GM12873 (cell line): Measurements from ENCODE around the gene CHRNA9.

Source experiments
- TF ChIP-seq, protein P1 (sequence below): IDR thresholded peaks from 2 replicates; pipeline ENCODE4 v1.5.1; 2012; ENCODE audit warnings: low read depth, mild to moderate bottlenecking, moderate library complexity, low read length, control low read depth; ENCODE audit not compliant: insufficient read depth; ENCODE audit errors: missing control alignments

Gene CHRNA9

DNA sequence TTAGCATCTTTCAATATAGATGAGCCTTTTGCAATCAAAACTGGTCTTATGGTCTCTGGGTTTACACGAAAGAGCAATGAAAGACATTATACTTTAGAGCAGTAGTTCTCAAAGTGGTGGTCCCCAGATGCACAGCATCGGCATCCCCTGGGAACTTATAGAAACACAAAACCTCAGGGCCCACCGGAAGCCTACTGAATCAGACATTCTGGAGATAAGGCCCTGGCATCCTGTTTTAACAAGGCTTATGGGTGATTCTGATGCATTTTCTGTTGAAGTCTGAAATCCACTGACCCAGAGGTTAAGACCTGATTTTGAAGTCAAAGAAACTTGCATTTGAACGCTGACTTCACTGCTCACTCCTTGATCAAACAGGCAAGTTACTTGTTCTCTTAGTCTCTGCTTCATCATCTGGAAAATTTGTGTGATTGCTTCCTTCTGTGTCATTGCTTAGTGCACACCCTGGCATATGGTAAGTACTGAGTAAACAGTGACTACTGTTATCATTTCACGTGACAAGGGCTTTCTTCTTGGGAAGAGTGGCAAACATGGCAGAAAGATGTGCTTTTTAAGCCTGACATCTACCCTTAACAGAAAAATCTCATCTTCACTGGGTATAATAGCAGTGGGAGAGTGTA is 14.5 kb downstream of the CHRNA9 start:
- TF ChIP-seq, protein P1, sequence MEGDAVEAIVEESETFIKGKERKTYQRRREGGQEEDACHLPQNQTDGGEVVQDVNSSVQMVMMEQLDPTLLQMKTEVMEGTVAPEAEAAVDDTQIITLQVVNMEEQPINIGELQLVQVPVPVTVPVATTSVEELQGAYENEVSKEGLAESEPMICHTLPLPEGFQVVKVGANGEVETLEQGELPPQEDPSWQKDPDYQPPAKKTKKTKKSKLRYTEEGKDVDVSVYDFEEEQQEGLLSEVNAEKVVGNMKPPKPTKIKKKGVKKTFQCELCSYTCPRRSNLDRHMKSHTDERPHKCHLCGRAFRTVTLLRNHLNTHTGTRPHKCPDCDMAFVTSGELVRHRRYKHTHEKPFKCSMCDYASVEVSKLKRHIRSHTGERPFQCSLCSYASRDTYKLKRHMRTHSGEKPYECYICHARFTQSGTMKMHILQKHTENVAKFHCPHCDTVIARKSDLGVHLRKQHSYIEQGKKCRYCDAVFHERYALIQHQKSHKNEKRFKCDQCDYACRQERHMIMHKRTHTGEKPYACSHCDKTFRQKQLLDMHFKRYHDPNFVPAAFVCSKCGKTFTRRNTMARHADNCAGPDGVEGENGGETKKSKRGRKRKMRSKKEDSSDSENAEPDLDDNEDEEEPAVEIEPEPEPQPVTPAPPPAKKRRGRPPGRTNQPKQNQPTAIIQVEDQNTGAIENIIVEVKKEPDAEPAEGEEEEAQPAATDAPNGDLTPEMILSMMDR, result no peak

DNA sequence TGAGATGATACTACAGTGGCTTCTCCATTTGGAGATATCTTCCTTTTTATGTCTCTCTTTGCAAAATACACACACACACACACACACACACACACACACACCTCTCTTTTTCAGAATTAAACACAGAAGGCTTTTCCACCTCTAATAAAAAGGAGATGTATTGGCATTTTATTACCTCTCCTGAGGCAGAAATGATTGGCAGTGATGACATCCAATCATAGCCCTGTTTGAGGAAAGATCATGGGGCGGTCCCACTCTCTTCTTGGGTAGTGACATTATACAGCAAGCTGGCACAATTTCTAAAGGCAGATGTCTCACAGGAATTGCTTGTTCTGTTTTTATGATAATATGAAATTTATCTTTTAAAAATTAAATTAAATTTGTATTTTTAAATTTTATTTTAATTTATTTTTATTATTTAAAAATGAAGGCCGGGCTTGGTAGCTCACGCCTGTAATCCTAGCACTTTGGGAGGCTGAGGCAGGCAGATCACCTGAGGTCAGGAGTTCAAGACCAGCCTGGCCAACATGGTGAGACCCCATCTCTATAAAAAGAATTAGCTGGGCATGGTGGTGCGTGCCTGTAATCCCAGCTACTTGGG is 15.6 kb downstream of the CHRNA9 start:
- TF ChIP-seq, protein P1, result no peak

DNA sequence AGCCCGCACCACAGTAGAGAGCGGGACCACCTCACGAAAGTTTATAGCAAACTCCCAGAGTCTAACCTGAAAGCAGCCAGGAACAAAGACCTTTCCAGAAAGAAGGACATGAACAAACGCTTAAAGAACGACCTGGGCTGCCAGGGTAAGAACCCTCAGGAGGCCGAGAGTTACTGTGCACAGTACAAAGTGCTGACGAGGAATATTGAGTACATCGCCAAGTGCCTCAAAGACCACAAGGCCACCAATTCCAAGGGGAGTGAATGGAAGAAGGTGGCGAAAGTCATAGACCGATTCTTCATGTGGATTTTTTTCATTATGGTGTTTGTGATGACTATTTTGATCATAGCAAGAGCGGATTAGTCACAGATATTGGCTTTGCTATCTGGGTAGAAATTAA is 19.0 kb downstream of the CHRNA9 start:
- TF ChIP-seq, protein P1, result no peak

DNA sequence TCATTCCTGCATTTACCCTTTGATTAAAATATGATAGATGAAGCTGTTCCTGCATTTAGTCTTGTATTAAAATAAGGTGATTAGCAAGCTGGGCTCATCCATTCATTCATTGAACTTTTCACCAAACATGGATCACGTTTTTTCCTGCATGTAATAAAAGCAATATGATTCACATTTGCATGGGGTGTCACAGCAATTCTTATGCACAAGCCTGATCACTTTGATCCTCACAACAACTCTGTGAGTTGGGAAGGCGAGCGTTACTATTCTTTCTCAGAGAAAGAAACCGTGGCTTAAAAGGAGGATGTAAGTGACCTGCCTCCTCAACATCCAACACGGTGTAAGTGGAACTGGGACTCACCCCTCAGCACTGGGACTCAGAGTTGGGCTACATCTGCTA is 20.0 kb downstream of the CHRNA9 start:
- TF ChIP-seq, protein P1, result no peak

DNA sequence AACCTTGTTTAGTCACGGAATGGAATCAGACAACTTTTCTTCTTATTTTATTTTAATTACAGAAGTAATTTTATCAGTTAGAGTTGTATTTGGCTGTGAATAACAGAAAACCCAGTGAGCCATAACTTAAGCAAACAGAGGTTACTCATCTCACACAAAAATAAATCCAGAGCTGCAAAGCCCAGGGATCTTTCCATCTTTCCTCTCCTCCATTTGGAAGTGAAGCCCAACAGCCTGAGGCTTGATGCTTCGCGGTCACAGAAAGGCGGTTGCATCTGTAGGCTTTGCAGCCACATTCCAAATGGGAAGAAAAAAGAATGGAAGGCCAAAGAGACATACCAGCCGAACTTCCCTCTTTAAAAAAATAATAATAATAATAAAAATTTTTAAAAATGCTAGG is 22.6 kb downstream of the CHRNA9 start:
- TF ChIP-seq, protein P1, result no peak

DNA sequence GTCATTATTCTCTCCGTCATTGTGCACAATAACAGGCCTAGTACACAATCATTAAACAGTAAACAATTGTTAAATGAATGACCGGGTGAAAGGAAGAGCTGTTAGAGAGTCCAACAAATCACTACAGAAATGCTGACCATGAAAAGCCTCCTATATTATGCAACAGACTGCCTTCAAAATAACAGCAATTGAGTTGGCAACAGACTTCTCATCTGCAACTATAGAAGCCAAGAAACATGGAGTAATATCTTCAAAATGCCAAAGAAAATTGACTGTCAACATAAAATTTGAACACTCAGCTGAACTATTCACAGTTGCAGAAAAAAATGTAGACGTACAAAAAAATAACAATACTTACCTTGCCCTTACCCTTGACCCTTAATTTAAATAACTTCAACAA is 26.2 kb downstream of the CHRNA9 start:
- TF ChIP-seq, protein P1, result no peak

DNA sequence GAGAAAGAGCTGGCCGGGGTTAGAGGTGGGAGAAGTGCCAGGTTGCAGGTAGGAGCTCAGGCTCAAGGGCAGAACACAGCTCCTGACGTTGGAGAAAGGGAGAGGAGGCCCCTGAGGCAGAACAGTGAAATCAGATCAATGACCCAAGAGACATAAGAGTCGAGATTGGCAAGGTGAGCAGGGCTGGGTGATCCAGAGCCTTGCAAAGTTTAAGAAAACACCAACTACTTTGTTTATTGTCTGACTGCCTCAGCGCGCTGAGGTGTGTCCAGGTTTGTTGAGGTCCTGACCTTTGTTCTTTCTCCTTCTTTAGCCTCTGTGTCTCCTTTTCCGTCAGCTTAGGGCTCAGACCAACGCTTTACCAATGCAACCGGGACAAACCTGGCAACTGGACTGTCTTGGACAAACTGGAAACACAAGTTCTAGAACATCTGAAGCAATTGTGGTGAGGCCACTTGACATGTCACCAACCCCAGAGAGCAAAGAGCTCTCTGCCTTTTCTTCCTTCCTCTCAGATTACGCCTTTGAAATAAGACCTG is 28.3 kb downstream of the CHRNA9 start:
- TF ChIP-seq, protein P1, result no peak
